Keratinocyte (primary cell): ENCODE results near the gene PLK1. TPM values are rescaled to one million over a fixed set of nuclear protein-coding genes. Genes with fewer than 3 reads are reported as not detected.

Experiments used
- DNase-seq: peaks from one replicate; pipeline ENCODE4 v3.0.0-alpha.2; 2011; ENCODE audit warnings: low read depth, missing footprints, low spot score
- FAIRE-seq: peaks from 2 replicates; lab custom pipeline; 2011; peaks lifted over from hg19 to GRCh38; lab: Jason Lieb, UNC
- H2AFZ ChIP-seq: 2 replicates; pipeline ENCODE4 v1.6.0; 2012; ENCODE audit warnings: low read length, control low read depth, inconsistent platforms; ENCODE audit not compliant: control insufficient read depth
- H3K27ac ChIP-seq: 2 replicates; pipeline ENCODE4 v1.5.1; 2011; ENCODE audit warnings: low read length; ENCODE audit not compliant: control insufficient read depth, insufficient read depth
- H3K27me3 ChIP-seq: 3 replicates; pipeline ENCODE4 v1.6.0; 2011; ENCODE audit warnings: low read length; ENCODE audit not compliant: control insufficient read depth, insufficient read depth; ENCODE audit errors: extremely low read depth
- H3K36me3 ChIP-seq, 2 experiments: 2 replicates in 1 of 2; 3 replicates in 1 of 2; pipeline ENCODE4 v1.5.1; 2011; ENCODE audit warnings: low read length in 2 of 2, mild to moderate bottlenecking in 1 of 2; ENCODE audit not compliant: control insufficient read depth in 2 of 2, insufficient read depth in 2 of 2; ENCODE audit errors: extremely low read depth in 1 of 2
- H3K4me1 ChIP-seq: 3 replicates; pipeline ENCODE4 v1.5.1; 2011; ENCODE audit warnings: low read length; ENCODE audit not compliant: control insufficient read depth, insufficient read depth; ENCODE audit errors: extremely low read depth
- H3K4me2 ChIP-seq: 3 replicates; pipeline ENCODE4 v1.6.0; 2011; ENCODE audit warnings: low read depth, low read length; ENCODE audit not compliant: control insufficient read depth, insufficient read depth; ENCODE audit errors: extremely low read depth
- H3K4me3 ChIP-seq, 3 experiments: fragments of 200-600 bp in 1 of 3; sonication (generic) in 1 of 3; 2 replicates in 2 of 3; 3 replicates in 1 of 3; pipeline ENCODE4 v1.5.1; 2011 to 2016; ENCODE audit warnings: low read length in 3 of 3, mild to moderate bottlenecking in 3 of 3, control low read depth in 2 of 3, inconsistent platforms in 1 of 3, low read depth in 1 of 3, mixed read lengths in 1 of 3, mixed run types in 1 of 3, moderate library complexity in 1 of 3; ENCODE audit not compliant: control insufficient read depth in 2 of 3, insufficient read depth in 2 of 3; ENCODE audit errors: extremely low read depth in 1 of 3
- H3K79me2 ChIP-seq: 2 replicates; pipeline ENCODE4 v1.6.0; 2012; ENCODE audit warnings: low read length; ENCODE audit not compliant: control insufficient read depth, insufficient read depth
- H3K9ac ChIP-seq: 3 replicates; pipeline ENCODE4 v1.6.0; 2011; ENCODE audit warnings: low read length; ENCODE audit not compliant: control insufficient read depth, insufficient read depth; ENCODE audit errors: extremely low read depth
- H3K9me1 ChIP-seq: 3 replicates; pipeline ENCODE4 v1.6.0; 2011; ENCODE audit warnings: low read length; ENCODE audit not compliant: control insufficient read depth, insufficient read depth; ENCODE audit errors: extremely low read depth
- H3K9me3 ChIP-seq: 2 replicates; pipeline ENCODE4 v1.5.1; 2012; ENCODE audit warnings: low read depth, low read length; ENCODE audit not compliant: control insufficient read depth
- H4K20me1 ChIP-seq: 3 replicates; pipeline ENCODE4 v1.6.0; 2011; ENCODE audit warnings: low read length; ENCODE audit not compliant: control insufficient read depth, insufficient read depth; ENCODE audit errors: extremely low read depth
- EZH2 ChIP-seq: IDR thresholded peaks from one replicate; pipeline ENCODE4 v1.6.1; 2012; ENCODE audit warnings: inconsistent platforms, mild to moderate bottlenecking, low read length, moderate library complexity
- dilution Hi-C: fragments of 300-500 bp; cut with MboI; formaldehyde crosslinking; loops from one replicate; pipeline ENCODE4 v1.7.0; 2020; ENCODE audit warnings: low sequenced_read_pairs; ENCODE audit not compliant: extremely low pct_ligation_motif_present
- polyA plus RNA-seq, 5 experiments: library from polyadenylated mRNA; depleted of rRNA in 3 of 5; stranded (reverse) in 3 of 5; stranded (forward) in 1 of 5; unstranded in 1 of 5; fragments of >200 nt; gene quantifications; 1 replicate in 1 of 5; 2 replicates in 3 of 5; 3 replicates in 1 of 5; pipeline versions ENCODE4 v1.2.1 to v1.2.3, GENCODE V29; 2011 to 2012; ENCODE audit warnings: missing spikeins in 2 of 5, low read depth in 1 of 5, low replicate concordance in 1 of 5
- TF ChIP-seq, protein P1 (sequence below), 3 experiments: IDR thresholded peaks in 1 of 3; conservative IDR thresholded peaks in 1 of 3; optimal IDR thresholded peaks in 1 of 3; 2 replicates in 2 of 3; 3 replicates in 1 of 3; pipeline versions ENCODE3 to v1.5.1; 2011; ENCODE audit warnings: low read length in 3 of 3, mild to moderate bottlenecking in 3 of 3, moderate library complexity in 2 of 3, control low read depth in 1 of 3, inconsistent platforms in 1 of 3; ENCODE audit not compliant: insufficient read depth in 2 of 3; ENCODE audit errors: extremely low read depth in 1 of 3

Gene PLK1
- polyA plus RNA-seq, 1 donor (not counting 4 experiments of a cell fraction or from before 2014, with no cell fraction given), result 21.2 TPM

DNA sequence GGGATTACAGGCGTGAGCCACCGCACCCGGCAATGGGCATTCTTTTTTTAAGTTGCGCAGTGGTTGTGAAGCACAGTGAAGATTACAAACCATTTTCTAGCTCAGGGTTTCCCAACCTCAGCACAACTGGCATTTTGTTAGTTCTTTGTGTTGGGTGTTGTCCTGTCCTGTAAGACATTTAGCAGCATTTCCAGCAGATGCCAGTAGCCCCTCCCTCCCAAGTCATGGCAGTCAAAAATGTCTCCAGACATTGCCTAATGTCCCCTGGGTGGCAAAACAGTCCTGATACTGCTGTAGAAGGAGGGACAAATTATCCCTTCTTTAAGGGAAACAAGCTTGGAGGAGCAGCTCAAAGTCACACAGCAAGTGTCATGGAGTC, 15.6 kb downstream of the PLK1 start:
- Histone ChIP-seq H3K27ac (no peak overlapping the region), H3K9ac (no peak overlapping the region), H4K20me1 (no peaks in the 10 kb centered on the region), H3K9me1 (no peaks in the 10 kb centered on the region), H3K4me2 (no peak overlapping the region), H3K36me3 (peaks cover 10 to 11% of the 10 kb centered on the region in 2 experiments), H3K27me3 (no peaks in the 10 kb centered on the region), H3K4me1 (peaks cover 5% of the 10 kb centered on the region), H3K4me3 (no peak overlapping the region), H2AFZ (no peak overlapping the region), H3K9me3 (no peaks in the 10 kb centered on the region), H3K79me2 (no peaks in the 10 kb centered on the region)
- dilution Hi-C loops, result no loop called here
- DNase-seq (no peak), FAIRE-seq (no peak)
- no peak for TF ChIP-seq EZH2
- TF ChIP-seq, protein P1, sequence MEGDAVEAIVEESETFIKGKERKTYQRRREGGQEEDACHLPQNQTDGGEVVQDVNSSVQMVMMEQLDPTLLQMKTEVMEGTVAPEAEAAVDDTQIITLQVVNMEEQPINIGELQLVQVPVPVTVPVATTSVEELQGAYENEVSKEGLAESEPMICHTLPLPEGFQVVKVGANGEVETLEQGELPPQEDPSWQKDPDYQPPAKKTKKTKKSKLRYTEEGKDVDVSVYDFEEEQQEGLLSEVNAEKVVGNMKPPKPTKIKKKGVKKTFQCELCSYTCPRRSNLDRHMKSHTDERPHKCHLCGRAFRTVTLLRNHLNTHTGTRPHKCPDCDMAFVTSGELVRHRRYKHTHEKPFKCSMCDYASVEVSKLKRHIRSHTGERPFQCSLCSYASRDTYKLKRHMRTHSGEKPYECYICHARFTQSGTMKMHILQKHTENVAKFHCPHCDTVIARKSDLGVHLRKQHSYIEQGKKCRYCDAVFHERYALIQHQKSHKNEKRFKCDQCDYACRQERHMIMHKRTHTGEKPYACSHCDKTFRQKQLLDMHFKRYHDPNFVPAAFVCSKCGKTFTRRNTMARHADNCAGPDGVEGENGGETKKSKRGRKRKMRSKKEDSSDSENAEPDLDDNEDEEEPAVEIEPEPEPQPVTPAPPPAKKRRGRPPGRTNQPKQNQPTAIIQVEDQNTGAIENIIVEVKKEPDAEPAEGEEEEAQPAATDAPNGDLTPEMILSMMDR (optimal IDR thresholded peaks at IDR 0.05 in 1 of 3, IDR thresholded peaks at IDR 0.05 in 1 of 3, conservative IDR thresholded peaks at IDR 0.05 in 1 of 3; ENCODE audit: extremely low read depth in 1 of 3, insufficient read depth in 2 of 3, low read length in 3 of 3), result no peak

DNA sequence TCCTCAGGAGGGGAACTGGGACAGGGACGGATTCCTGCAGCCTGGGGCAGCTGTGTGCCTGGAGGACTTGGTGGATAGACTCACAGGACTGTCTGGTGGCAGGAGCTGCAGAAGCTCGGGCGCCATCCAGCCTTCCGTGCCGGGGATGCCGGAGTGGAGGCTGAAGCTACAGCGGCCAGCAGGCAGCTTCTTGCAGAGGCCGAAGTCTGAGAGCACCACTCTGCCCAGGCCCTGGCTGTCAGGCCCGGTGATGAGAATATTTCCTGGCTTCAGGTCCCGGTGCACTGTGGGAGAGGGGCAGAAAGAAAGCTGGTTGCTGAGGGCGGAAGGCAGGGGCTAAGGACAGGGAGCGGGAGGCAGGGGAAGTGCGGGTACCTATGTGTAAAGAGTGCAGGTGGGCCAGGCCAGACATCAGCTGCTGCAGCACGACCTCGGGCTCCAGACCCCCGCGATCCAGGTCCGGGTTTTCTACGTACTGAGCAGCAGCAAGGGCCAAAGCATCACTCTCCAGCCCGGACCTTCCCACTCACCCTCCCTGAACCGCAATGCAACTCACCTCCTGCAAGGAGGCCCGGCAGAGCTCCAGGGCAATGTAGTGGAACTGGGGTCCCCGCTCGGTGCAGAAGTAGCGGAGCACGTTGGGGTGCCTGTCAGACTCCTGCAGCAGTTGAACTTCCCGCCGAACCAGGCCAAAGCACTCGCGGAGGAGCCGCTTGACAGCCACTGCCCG, 16.1 kb downstream of the PLK1 start:
- Histone ChIP-seq H2AFZ (no peak overlapping the region), H3K27ac (no peak overlapping the region), H3K4me2 (no peak overlapping the region), H3K79me2 (no peaks in the 10 kb centered on the region), H3K9ac (no peak overlapping the region), H3K9me3 (no peaks in the 10 kb centered on the region), H3K4me1 (peaks cover 6% of the 10 kb centered on the region), H3K27me3 (no peaks in the 10 kb centered on the region), H3K9me1 (no peaks in the 10 kb centered on the region), H3K4me3 (no peak overlapping the region), H4K20me1 (no peaks in the 10 kb centered on the region), H3K36me3 (peaks cover 4 to 7% of the 10 kb centered on the region in 2 experiments)
- dilution Hi-C loops, result no loop called here
- FAIRE-seq (no peak), DNase-seq (no peak)
- no peak for TF ChIP-seq EZH2
- TF ChIP-seq, protein P1 (optimal IDR thresholded peaks at IDR 0.05 in 1 of 3, IDR thresholded peaks at IDR 0.05 in 1 of 3, conservative IDR thresholded peaks at IDR 0.05 in 1 of 3; ENCODE audit: extremely low read depth in 1 of 3, insufficient read depth in 2 of 3, low read length in 3 of 3), result no peak
